ENCODE data around the gene DHX15.
A peak's percentile ranks its signal among the peaks of the same experiment; 100 is the strongest.

Gene DHX15

GRCh38 chr4:24584211-24584850 lies at the start of gene DHX15:
TSS of gene DHX15 (minus strand) at chr4:24584554. CDS start at chr4:24584393, 161 bp downstream.
- peak; percentile 96 for DNase-seq

GRCh38 chr4:24632011-24632410 lies 47.7 kb upstream of the DHX15 start:
- DNase-seq: no peak

- no peak for DNase-seq
Observed at GRCh38 chr4:24630937-24631336, 46.6 kb upstream of the DHX15 start.

GRCh38 chr4:24625091-24625490 lies 40.7 kb upstream of the DHX15 start:
- DNase-seq: no peak

- DNase-seq: no peak
Observed at GRCh38 chr4:24624381-24624780, 40.0 kb upstream of the DHX15 start.

GRCh38 chr4:24622146-24622834 lies 37.9 kb upstream of the DHX15 start:
- no peak for DNase-seq

GRCh38 chr4:24615977-24616376 lies 31.6 kb upstream of the DHX15 start:
- no peak for DNase-seq

GRCh38 chr4:24614881-24615280 lies 30.5 kb upstream of the DHX15 start:
- DNase-seq: no peak

- no peak for DNase-seq
Observed at GRCh38 chr4:24613502-24613901, 29.1 kb upstream of the DHX15 start.

- no peak for DNase-seq
Observed at GRCh38 chr4:24611575-24611974, 27.2 kb upstream of the DHX15 start.

GRCh38 chr4:24607334-24607733 lies 23.0 kb upstream of the DHX15 start:
- no peak for DNase-seq

- no peak for DNase-seq
Observed at GRCh38 chr4:24605216-24605615, 20.9 kb upstream of the DHX15 start.

GRCh38 chr4:24604558-24605214 lies 20.3 kb upstream of the DHX15 start:
- DNase-seq: no peak

GRCh38 chr4:24603343-24603742 lies 19.0 kb upstream of the DHX15 start:
- peak; percentile 39 for DNase-seq

- no peak for DNase-seq
Observed at GRCh38 chr4:24601121-24601520, 16.8 kb upstream of the DHX15 start.

GRCh38 chr4:24599275-24599674 lies 14.9 kb upstream of the DHX15 start:
- DNase-seq: no peak

- DNase-seq: no peak
Observed at GRCh38 chr4:24598025-24598424, 13.7 kb upstream of the DHX15 start.

GRCh38 chr4:24595659-24596058 lies 11.3 kb upstream of the DHX15 start:
- no peak for DNase-seq

- DNase-seq: no peak
Observed at GRCh38 chr4:24594887-24595286, 10.5 kb upstream of the DHX15 start.

GRCh38 chr4:24589448-24589847 lies 5.1 kb upstream of the DHX15 start:
- no peak for DNase-seq

GRCh38 chr4:24588216-24588954 lies 4.0 kb upstream of the DHX15 start:
- no peak for DNase-seq

GRCh38 chr4:24583451-24584210 lies 723 bp downstream of the DHX15 start:
- peak; percentile 88 for DNase-seq
